SU-DHL-6 (cell line): ENCODE results near the gene FOXN3.

Experiments used
- H2AFZ ChIP-seq: fragments of 200-600 bp; sonication (generic); 2 replicates; pipeline ENCODE4 v1.6.1; 2014; ENCODE audit warnings: low read depth, mild to moderate bottlenecking, moderate library complexity, mixed read lengths, antibody characterized with exemption, low read length; ENCODE audit not compliant: severe bottlenecking
- H3F3A ChIP-seq: fragments of 200-600 bp; shearing (Covaris generic); 2 replicates; pipeline ENCODE4 v1.6.0; 2016; ENCODE audit warnings: antibody characterized with exemption, mild to moderate bottlenecking; ENCODE audit not compliant: insufficient read depth
- H3K27ac ChIP-seq: fragments of 200-600 bp; sonication (generic); 2 replicates; pipeline ENCODE4 v1.5.1; 2016; ENCODE audit warnings: low read depth, mild to moderate bottlenecking, low read length, moderate library complexity, mixed read lengths
- H3K27me3 ChIP-seq: fragments of 200-600 bp; sonication (generic), shearing (Covaris generic); 2 replicates; pipeline ENCODE4 v1.6.0; 2014; ENCODE audit warnings: mild to moderate bottlenecking, low read length
- H3K36me3 ChIP-seq: fragments of 200-600 bp; sonication (generic); 2 replicates; pipeline ENCODE4 v1.6.1; 2014; ENCODE audit warnings: mild to moderate bottlenecking, low read length, mixed read lengths
- H3K4me2 ChIP-seq: fragments of 300-600, 200-600 bp; shearing (Covaris generic), sonication (generic); 2 replicates; pipeline ENCODE4 v1.6.0; 2014; ENCODE audit warnings: low read length, low read depth, mild to moderate bottlenecking; ENCODE audit not compliant: poor library complexity, severe bottlenecking
- H3K4me3 ChIP-seq: fragments of 200-600 bp; sonication (generic); 2 replicates; pipeline ENCODE4 v1.5.1; 2014; ENCODE audit warnings: antibody characterized with exemption, low read length, mild to moderate bottlenecking, mixed read lengths; ENCODE audit not compliant: insufficient read depth, poor library complexity, severe bottlenecking
- H3K79me2 ChIP-seq: fragments of 200-600 bp; sonication (generic); 2 replicates; pipeline ENCODE4 v1.6.1; 2014; ENCODE audit warnings: mild to moderate bottlenecking, low read length, moderate library complexity; ENCODE audit not compliant: insufficient read depth
- H3K9ac ChIP-seq: fragments of 200-600 bp; sonication (generic); 2 replicates; pipeline ENCODE4 v1.7.0; 2014; ENCODE audit warnings: mild to moderate bottlenecking, low read length
- H3K9me2 ChIP-seq: fragments of 200-600 bp; sonication (generic); replicated peaks from 2 replicates; pipeline ENCODE4 v1.6.1; 2014; ENCODE audit warnings: low read length; ENCODE audit not compliant: insufficient read depth
- H3K9me3 ChIP-seq: fragments of 200-600 bp; sonication (generic); 2 replicates; pipeline ENCODE4 v1.6.1; 2014; ENCODE audit warnings: low read length, mixed read lengths; ENCODE audit not compliant: insufficient read depth
- H4K20me1 ChIP-seq: fragments of 200-600 bp; sonication (generic); 2 replicates; pipeline ENCODE4 v1.6.1; 2014; ENCODE audit warnings: low read depth, mild to moderate bottlenecking, antibody characterized with exemption, low read length, moderate library complexity, mixed read lengths
- EZH2phosphoT487 ChIP-seq: fragments of 200-600 bp; sonication (generic), shearing (Covaris generic); conservative IDR thresholded peaks from 2 replicates; pipeline ENCODE4 v1.6.1; 2018; ENCODE audit warnings: mild to moderate bottlenecking, antibody characterized with exemption, low read length, moderate library complexity, mixed read lengths
- TF ChIP-seq, protein P1 (sequence below): fragments of 200-600 bp; sonication (generic); IDR thresholded peaks from one replicate; pipeline ENCODE4 v1.5.1; 2017; ENCODE audit warnings: antibody characterized with exemption, mild to moderate bottlenecking, low read length, moderate library complexity; ENCODE audit not compliant: insufficient read depth, poor library complexity, severe bottlenecking

Gene FOXN3

GRCh38 chr14:89303456-89304435 lies 113.3 kb downstream of the FOXN3 start:
- Histone ChIP-seq H2AFZ (no peak overlapping the region), H4K20me1 (no peaks in the 10 kb centered on the region), H3K27ac (peak overlapping the region; percentile 97), H3K4me2 (peak overlapping the region; percentile 96), H3K27me3 (no peaks in the 10 kb centered on the region), H3K9me3 (no peaks in the 10 kb centered on the region), H3K9me2 (no peaks in the 10 kb centered on the region), H3F3A (peaks cover 51% of the 10 kb centered on the region), H3K9ac (peak overlapping the region; percentile 64), H3K36me3 (0 out of 2 replicates have a peak, but pooled peaks cover 5% of the 10 kb centered on the region), H3K4me3 (peak overlapping the region; percentile 50), H3K79me2 (peaks cover 65% of the 10 kb centered on the region)
- no peak for TF ChIP-seq EZH2phosphoT487
- TF ChIP-seq, protein P1, sequence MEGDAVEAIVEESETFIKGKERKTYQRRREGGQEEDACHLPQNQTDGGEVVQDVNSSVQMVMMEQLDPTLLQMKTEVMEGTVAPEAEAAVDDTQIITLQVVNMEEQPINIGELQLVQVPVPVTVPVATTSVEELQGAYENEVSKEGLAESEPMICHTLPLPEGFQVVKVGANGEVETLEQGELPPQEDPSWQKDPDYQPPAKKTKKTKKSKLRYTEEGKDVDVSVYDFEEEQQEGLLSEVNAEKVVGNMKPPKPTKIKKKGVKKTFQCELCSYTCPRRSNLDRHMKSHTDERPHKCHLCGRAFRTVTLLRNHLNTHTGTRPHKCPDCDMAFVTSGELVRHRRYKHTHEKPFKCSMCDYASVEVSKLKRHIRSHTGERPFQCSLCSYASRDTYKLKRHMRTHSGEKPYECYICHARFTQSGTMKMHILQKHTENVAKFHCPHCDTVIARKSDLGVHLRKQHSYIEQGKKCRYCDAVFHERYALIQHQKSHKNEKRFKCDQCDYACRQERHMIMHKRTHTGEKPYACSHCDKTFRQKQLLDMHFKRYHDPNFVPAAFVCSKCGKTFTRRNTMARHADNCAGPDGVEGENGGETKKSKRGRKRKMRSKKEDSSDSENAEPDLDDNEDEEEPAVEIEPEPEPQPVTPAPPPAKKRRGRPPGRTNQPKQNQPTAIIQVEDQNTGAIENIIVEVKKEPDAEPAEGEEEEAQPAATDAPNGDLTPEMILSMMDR = no peak

DNA sequence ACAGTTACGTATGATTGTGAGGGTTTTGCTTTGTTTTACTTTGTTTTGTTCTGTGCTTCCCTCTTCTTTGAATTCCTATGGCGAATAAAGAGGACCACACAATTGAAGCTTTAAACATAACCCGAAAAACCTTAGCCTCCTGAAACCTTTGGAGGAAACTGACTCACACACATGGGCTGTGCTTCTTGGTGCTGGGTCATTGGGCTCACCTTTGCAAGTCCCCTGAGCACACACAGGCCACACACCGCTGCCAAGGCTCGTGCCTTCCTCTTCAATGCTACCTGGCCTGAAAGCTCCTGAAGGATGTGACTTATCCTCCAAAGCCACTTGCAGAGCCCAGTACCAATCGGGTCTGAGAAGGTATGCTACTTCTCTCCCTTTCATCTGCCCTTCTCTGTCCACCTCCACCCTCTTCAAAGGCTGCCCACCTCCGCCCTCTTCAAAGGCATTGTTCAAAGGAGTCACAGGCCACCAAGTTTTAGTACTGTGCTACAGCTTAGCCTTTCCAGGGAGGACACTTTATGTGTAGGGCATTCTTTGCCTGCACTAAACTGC lies 114.6 kb downstream of the FOXN3 start:
- Histone ChIP-seq H3K79me2 (peaks cover 74% of the 10 kb centered on the region), H3K27me3 (no peaks in the 10 kb centered on the region), H3F3A (peaks cover 38% of the 10 kb centered on the region), H3K4me2 (no peak overlapping the region), H3K36me3 (0 out of 2 replicates have a peak, but pooled peaks cover 5% of the 10 kb centered on the region), H3K9ac (no peak overlapping the region), H3K27ac (peak overlapping the region; percentile 97; the same call in 1 of the 2 replicates), H4K20me1 (no peaks in the 10 kb centered on the region), H2AFZ (no peak overlapping the region), H3K9me3 (no peaks in the 10 kb centered on the region), H3K9me2 (no peaks in the 10 kb centered on the region), H3K4me3 (no peak overlapping the region)
- TF ChIP-seq EZH2phosphoT487 = no peak
- TF ChIP-seq, protein P1 = no peak

GRCh38 chr14:89299587-89299986 lies 117.4 kb downstream of the FOXN3 start:
- no peak overlapping the region for H3K4me3 ChIP-seq
- TF ChIP-seq, protein P1 = no peak
- no peak for TF ChIP-seq EZH2phosphoT487
- H3K9ac ChIP-seq = no peak overlapping the region
- H3K9me3 ChIP-seq = no peaks in the 10 kb centered on the region
- peaks cover 67% of the 10 kb centered on the region for H3K79me2 ChIP-seq
- 0 out of 2 replicates have a peak, but pooled peaks cover 5% of the 10 kb centered on the region for H3K36me3 ChIP-seq
- H3K27ac ChIP-seq = no peak overlapping the region
- no peak overlapping the region for H2AFZ ChIP-seq
- H3K9me2 ChIP-seq = no peaks in the 10 kb centered on the region
- H4K20me1 ChIP-seq = no peaks in the 10 kb centered on the region
- no peaks in the 10 kb centered on the region for H3K27me3 ChIP-seq
- peaks cover 12% of the 10 kb centered on the region for H3F3A ChIP-seq
- no peak overlapping the region for H3K4me2 ChIP-seq
